H9 (cell line): ENCODE results near the gene ZNRF2. TPM values are rescaled to one million over a fixed set of nuclear protein-coding genes. Genes with fewer than 3 reads are reported as not detected.

ENCODE experiments used
- DNase-seq: peaks from one replicate; pipeline ENCODE4 v3.0.0-alpha.2; 2017
- H2AFZ ChIP-seq: one replicate; pipeline ENCODE4 v1.6.1; 2013; ENCODE audit warnings: mild to moderate bottlenecking, low read length, control low read depth, moderate library complexity
- H2AK5ac ChIP-seq: 2 replicates; pipeline ENCODE4 v1.6.1; 2013; ENCODE audit warnings: low read length, control low read depth, mixed read lengths; ENCODE audit not compliant: insufficient read length
- H2BK120ac ChIP-seq: one replicate; pipeline ENCODE4 v1.6.1; 2013; ENCODE audit warnings: low read depth, mild to moderate bottlenecking, low read length, control low read depth, inconsistent platforms; ENCODE audit not compliant: poor library complexity, severe bottlenecking
- H2BK12ac ChIP-seq: 2 replicates; pipeline ENCODE4 v1.6.1; 2013; ENCODE audit warnings: low read length, control low read depth, mixed read lengths, low read depth; ENCODE audit not compliant: insufficient read length
- H2BK15ac ChIP-seq: 2 replicates; pipeline ENCODE4 v1.6.1; 2013; ENCODE audit warnings: low read depth, low read length, control low read depth
- H2BK20ac ChIP-seq: one replicate; pipeline ENCODE4 v1.6.1; 2013; ENCODE audit warnings: low read depth, mild to moderate bottlenecking, low read length, control low read depth, inconsistent platforms; ENCODE audit not compliant: poor library complexity, severe bottlenecking
- H2BK5ac ChIP-seq: 2 replicates; pipeline ENCODE4 v1.6.1; 2013; ENCODE audit warnings: low read length, control low read depth, mixed read lengths; ENCODE audit not compliant: insufficient read length
- H3K14ac ChIP-seq: 2 replicates; pipeline ENCODE4 v1.6.1; 2013; ENCODE audit warnings: low read length, control low read depth; ENCODE audit not compliant: insufficient read depth
- H3K18ac ChIP-seq: 2 replicates; pipeline ENCODE4 v1.6.1; 2013; ENCODE audit warnings: low read depth, mild to moderate bottlenecking, mixed read lengths, low read length, control low read depth; ENCODE audit not compliant: insufficient read length
- H3K23ac ChIP-seq: 2 replicates; pipeline ENCODE4 v1.6.1; 2013; ENCODE audit warnings: low read length, control low read depth, mixed read lengths, low read depth; ENCODE audit not compliant: insufficient read length
- H3K23me2 ChIP-seq: 2 replicates; pipeline ENCODE4 v1.6.1; 2013; ENCODE audit warnings: low read depth, mild to moderate bottlenecking, mixed read lengths, low read length, control low read depth; ENCODE audit not compliant: insufficient read length, poor library complexity, severe bottlenecking
- H3K27ac ChIP-seq: 2 replicates; pipeline ENCODE4 v1.5.1; 2013; ENCODE audit warnings: low read length, control low read depth, mixed read lengths, low read depth; ENCODE audit not compliant: insufficient read length
- H3K27me3 ChIP-seq: 2 replicates; pipeline ENCODE4 v1.6.1; 2013; ENCODE audit warnings: low read length, control low read depth, inconsistent platforms; ENCODE audit not compliant: insufficient read depth
- H3K4ac ChIP-seq: 2 replicates; pipeline ENCODE4 v1.6.1; 2013; ENCODE audit warnings: low read depth, mild to moderate bottlenecking, control low read depth, inconsistent platforms, low read length, moderate library complexity
- H3K4me1 ChIP-seq: 2 replicates; pipeline ENCODE4 v1.6.1; 2013; ENCODE audit warnings: low read length, control low read depth, inconsistent platforms; ENCODE audit not compliant: insufficient read depth
- H3K4me2 ChIP-seq: 2 replicates; pipeline ENCODE4 v1.6.1; 2013; ENCODE audit warnings: low read length, control low read depth, mixed read lengths; ENCODE audit not compliant: insufficient read length, insufficient read depth
- H3K56ac ChIP-seq: 2 replicates; pipeline ENCODE4 v1.6.1; 2013; ENCODE audit warnings: low read depth, mild to moderate bottlenecking, mixed read lengths, low read length, control low read depth; ENCODE audit not compliant: insufficient read length
- H3K79me1 ChIP-seq: 2 replicates; pipeline ENCODE4 v1.6.1; 2013; ENCODE audit warnings: low read depth, mild to moderate bottlenecking, moderate library complexity, low read length, control low read depth, inconsistent platforms; ENCODE audit not compliant: insufficient read depth, poor library complexity, severe bottlenecking
- H3K79me2 ChIP-seq: 2 replicates; pipeline ENCODE4 v1.6.1; 2013; ENCODE audit warnings: low read length, control low read depth, inconsistent platforms; ENCODE audit not compliant: insufficient read depth
- H3K9ac ChIP-seq: 2 replicates; pipeline ENCODE4 v1.6.1; 2013; ENCODE audit warnings: low read length, control low read depth, mixed read lengths; ENCODE audit not compliant: insufficient read length; ENCODE audit errors: extremely low read depth
- H3K9me3 ChIP-seq: one replicate; pipeline ENCODE4 v1.6.1; 2013; ENCODE audit warnings: low read depth, low read length, inconsistent platforms; ENCODE audit not compliant: control insufficient read depth
- H3T11ph ChIP-seq: one replicate; pipeline ENCODE4 v1.6.1; 2013; ENCODE audit warnings: mild to moderate bottlenecking, low read length, control low read depth, inconsistent platforms
- H4K20me1 ChIP-seq: one replicate; pipeline ENCODE4 v1.6.1; 2013; ENCODE audit not compliant: control insufficient read depth, insufficient read length, insufficient read depth
- H4K5ac ChIP-seq: 2 replicates; pipeline ENCODE4 v1.6.1; 2013; ENCODE audit warnings: low read depth, mild to moderate bottlenecking, mixed read lengths, low read length, control low read depth; ENCODE audit not compliant: insufficient read length
- H4K8ac ChIP-seq: replicated peaks from 2 replicates; pipeline ENCODE4 v1.6.1; 2013; ENCODE audit warnings: low read length, control low read depth, mixed read lengths, low read depth; ENCODE audit not compliant: insufficient read length
- H4K91ac ChIP-seq: 2 replicates; pipeline ENCODE4 v1.6.1; 2013; ENCODE audit warnings: low read depth, mild to moderate bottlenecking, moderate library complexity, mixed read lengths, low read length, control low read depth; ENCODE audit not compliant: insufficient read length
- H3K27ac Mint-ChIP-seq, 3 experiments: 2 replicates in 2 of 3; 3 replicates in 1 of 3; pipeline ENCODE4 v1.8.0; 2020 to 2021; ENCODE audit warnings: mixed read lengths in 3 of 3, mild to moderate bottlenecking in 1 of 3, moderate library complexity in 1 of 3
- H3K27me3 Mint-ChIP-seq: 2 replicates; pipeline ENCODE4 v1.8.0; 2021; ENCODE audit warnings: low read depth, mild to moderate bottlenecking, moderate library complexity, mixed read lengths
- H3K36me3 Mint-ChIP-seq, 3 experiments: 2 replicates in 2 of 3; 3 replicates in 1 of 3; pipeline ENCODE4 v1.8.0; 2020 to 2021; ENCODE audit warnings: low read depth in 3 of 3, mixed read lengths in 3 of 3; ENCODE audit not compliant: insufficient read depth in 1 of 3
- H3K4me1 Mint-ChIP-seq, 2 experiments: 2 replicates each; pipeline ENCODE4 v1.8.0; 2020; ENCODE audit warnings: mixed read lengths in 2 of 2
- H3K4me3 Mint-ChIP-seq, 2 experiments: 2 replicates in 1 of 2; 3 replicates in 1 of 2; pipeline ENCODE4 v1.8.0; 2020 to 2021; ENCODE audit warnings: mild to moderate bottlenecking in 2 of 2, mixed read lengths in 2 of 2, moderate library complexity in 1 of 2
- H3K9me3 Mint-ChIP-seq, 2 experiments: 2 replicates in 1 of 2; 3 replicates in 1 of 2; pipeline ENCODE4 v1.8.0; 2020; ENCODE audit warnings: mild to moderate bottlenecking in 2 of 2, mixed read lengths in 2 of 2, moderate library complexity in 1 of 2
- CTCF ChIP-seq: fragments of 200-600 bp; sonication (generic); conservative IDR thresholded peaks from 3 replicates; pipeline ENCODE4 v1.8.0; 2021; ENCODE audit warnings: antibody characterized with exemption, mild to moderate bottlenecking
- WGBS: extraction: QIAGEN DNeasy Blood & Tissue Kit; methylation state at CpG from one replicate; pipeline ENCODE4 v1.1.7; 2013; ENCODE audit warnings: missing lambda C conversion rate, low lambda C conversion rate, mixed read lengths; ENCODE audit not compliant: insufficient read length; ENCODE audit errors: extremely low coverage; 5-methylcytosine and 5-hydroxymethylcytosine counted together
- total RNA-seq: library from RNA; stranded (reverse); gene quantifications from 2 replicates; pipeline ENCODE4 v1.2.1, GENCODE V29; 2021

ZNRF2 gene
- total RNA-seq, 1 experiment from 2014 or later, result 16.5 TPM

- Histone ChIP-seq H3K79me1 (no peaks in the 10 kb centered on the region), H2AK5ac (no peak overlapping the region), H4K5ac (no peak overlapping the region), H4K8ac (no peak overlapping the region), H4K91ac (no peak overlapping the region), H3K4me2 (no peak overlapping the region), H4K20me1 (no peaks in the 10 kb centered on the region), H3K56ac (no peak overlapping the region), H2AFZ (no peak overlapping the region), H3K14ac (no peak overlapping the region), H3K9ac (no peak overlapping the region), H3K79me2 (no peaks in the 10 kb centered on the region), H3K4me1 (no peaks in the 10 kb centered on the region), H3K27me3 (no peaks in the 10 kb centered on the region), H3K9me3 (no peaks in the 10 kb centered on the region), H3K23me2 (no peaks in the 10 kb centered on the region), H3T11ph (no peak overlapping the region), H3K18ac (no peak overlapping the region), H2BK5ac (no peak overlapping the region), H3K23ac (no peak overlapping the region), H3K4ac (no peak overlapping the region), H2BK20ac (no peak overlapping the region), H2BK120ac (no peak overlapping the region), H3K27ac (no peak overlapping the region), H2BK12ac (no peak overlapping the region), H2BK15ac (no peak overlapping the region)
- no peaks in the 10 kb centered on the region for H3K27me3 Mint-ChIP-seq
- H3K4me1 Mint-ChIP-seq, result no peaks in the 10 kb centered on the region
- H3K27ac Mint-ChIP-seq, result no peak overlapping the region
- TF ChIP-seq CTCF, result no peak
- DNase-seq, result no peak
- no peaks in the 10 kb centered on the region for H3K9me3 Mint-ChIP-seq
- H3K4me3 Mint-ChIP-seq, result no peak overlapping the region
- no peaks in the 10 kb centered on the region for H3K36me3 Mint-ChIP-seq
- WGBS, result no CpG with 5 or more reads among the region's 4 CpGs
Observed at GRCh38 chr7:30255064-30255769, 29.2 kb upstream of the ZNRF2 start.
